Prostate gland (tissue), 2 donors: Measurements from ENCODE around the gene DES. TPM values are rescaled to one million over a fixed set of nuclear protein-coding genes. Genes with fewer than 3 reads are reported as not detected.
"Not testable (repeated sequence)": the region's sequence is repeated elsewhere in the genome, so short reads cannot be mapped to it uniquely, and the experiment has no call there.

Source experiments
- DNase-seq: peaks from one replicate; pipeline ENCODE4 v3.0.0-alpha.2; 2019; ENCODE audit warnings: low spot score
- H3K27ac ChIP-seq, 2 donors: fragments of 200-600 bp; sonication (generic); 2 replicates each; pipeline ENCODE4 v1.5.1; 2017 to 2019
- H3K27me3 ChIP-seq: fragments of 200-600 bp; sonication (generic); replicated peaks from 2 replicates; pipeline ENCODE4 v1.5.1; 2019; ENCODE audit not compliant: insufficient read depth
- H3K36me3 ChIP-seq, 2 donors: fragments of 200-600 bp; sonication (generic); 1 replicate in 1 of 2; 2 replicates in 1 of 2; pipeline versions ENCODE4 v1.5.1 to v1.8.1; 2017 to 2019
- H3K4me1 ChIP-seq: fragments of 200-600 bp; sonication (generic); replicated peaks from 2 replicates; pipeline ENCODE4 v1.5.1; 2019
- H3K4me3 ChIP-seq, 2 donors: fragments of 200-600 bp; sonication (generic); 2 replicates each; pipeline ENCODE4 v1.5.1; 2017 to 2019
- H3K9me3 ChIP-seq: fragments of 200-600 bp; sonication (generic); 2 replicates; pipeline ENCODE4 v1.5.1; 2017
- CTCF ChIP-seq, 4 experiments: fragments of 200-600 bp in 2 of 4; fragments of 450-650 bp in 2 of 4; sonication (generic) in 2 of 4; IDR thresholded peaks; 1 replicate in 3 of 4; 2 replicates in 1 of 4; pipeline ENCODE4 v1.5.1; 2016 to 2019; ENCODE audit warnings: antibody characterized with exemption in 4 of 4, mild to moderate bottlenecking in 2 of 4, moderate library complexity in 2 of 4
- POLR2A ChIP-seq: fragments of 450-650 bp; IDR thresholded peaks from one replicate; pipeline ENCODE4 v1.6.1; 2016; ENCODE audit warnings: antibody characterized with exemption, mild to moderate bottlenecking
- POLR2AphosphoS5 ChIP-seq: sonication (generic); formaldehyde crosslinking; IDR thresholded peaks from one replicate; pipeline ENCODE4 v1.6.1; 2017; ENCODE audit warnings: antibody characterized with exemption
- WGBS: methylation state at CpG from one replicate; pipeline ENCODE4 v1.1.5; 2018; 5-methylcytosine and 5-hydroxymethylcytosine counted together
- intact Hi-C: fragments of 100-400 bp; cut with DNase I; formaldehyde crosslinking; loops from one replicate; pipeline ENCODE4 v1.14.2; 2022
- total RNA-seq, 2 donors: library from RNA; depleted of rRNA; stranded (reverse); fragments of >200 nt; gene quantifications; one replicate each; pipeline ENCODE4 v1.1.0, GENCODE V29; 2016

Gene DES
- total RNA-seq, 2 donors from 2014 or later: 1,584 to 1,742 TPM

- Histone ChIP-seq H3K4me1 (no peaks in the 10 kb centered on the region), H3K27ac (peak overlapping the region; percentile 70 to 72), H3K4me3 (no peak overlapping the region), H3K27me3 (no peaks in the 10 kb centered on the region), H3K36me3 (no peaks in the 10 kb centered on the region), H3K9me3 (no peaks in the 10 kb centered on the region)
- no peak for TF ChIP-seq POLR2AphosphoS5
- no peak for TF ChIP-seq POLR2A
- no peak for TF ChIP-seq CTCF (IDR thresholded peaks at IDR 0.05)
- DNase-seq: no peak
- 82% methylated on average over 7 of the region's 7 CpGs for WGBS
- intact Hi-C loops: loop anchor here (1.0 to 5.0 kb wide), 2 partner anchors 25 to 46 kb away; no protein-coding TSS in a partner anchor
Observed at GRCh38 chr2:219405958-219406860, 12.0 kb upstream of the DES start.

GRCh38 chr2:219406861-219407230, 11.3 kb upstream of the DES start:
- 75% methylated on average over 3 of the region's 3 CpGs for whole genome bisulfite sequencing
- Histone ChIP-seq H3K36me3 (no peaks in the 10 kb centered on the region), H3K27ac (peak overlapping the region; percentile 70 to 72), H3K27me3 (no peaks in the 10 kb centered on the region), H3K9me3 (no peaks in the 10 kb centered on the region), H3K4me1 (no peaks in the 10 kb centered on the region), H3K4me3 (no peak overlapping the region)
- DNase-seq: no peak
- TF ChIP-seq POLR2AphosphoS5: peak; percentile 46
- TF ChIP-seq CTCF (IDR thresholded peaks at IDR 0.05): no peak
- TF ChIP-seq POLR2A: no peak
- intact Hi-C loops: loop anchor here (5.0 kb wide), 1 partner anchor 45 kb away; no protein-coding TSS in a partner anchor

- H3K27ac ChIP-seq: peak overlapping the region; percentile 70 to 72
- not testable (repeated sequence) for H3K4me1 ChIP-seq, DNase-seq, H3K9me3 ChIP-seq, H3K4me3 ChIP-seq, H3K27me3 ChIP-seq, H3K36me3 ChIP-seq
- intact Hi-C loops: loop anchor here (5.0 kb wide), 1 partner anchor 45 kb away; no protein-coding TSS in a partner anchor
- 75% methylated on average over 5 of the region's 5 CpGs for WGBS
Observed at GRCh38 chr2:219407343-219407742, 10.8 kb upstream of the DES start.

- no peak for DNase-seq
- Histone ChIP-seq H3K27ac (peak overlapping the region; percentile 70 to 72), H3K36me3 (no peaks in the 10 kb centered on the region), H3K4me1 (no peaks in the 10 kb centered on the region), H3K27me3 (no peaks in the 10 kb centered on the region), H3K9me3 (no peaks in the 10 kb centered on the region), H3K4me3 (no peak overlapping the region)
- TF ChIP-seq POLR2AphosphoS5: peak; percentile 28
- TF ChIP-seq CTCF (IDR thresholded peaks at IDR 0.05): no peak
- TF ChIP-seq POLR2A: no peak
- 51% methylated on average over 5 of the region's 5 CpGs for WGBS
- intact Hi-C loops: loop anchor here (5.0 kb wide), 1 partner anchor 44 kb away; no protein-coding TSS in a partner anchor
Observed at GRCh38 chr2:219408204-219408603, 10.0 kb upstream of the DES start.

- Histone ChIP-seq H3K27me3 (no peaks in the 10 kb centered on the region), H3K27ac (peak overlapping the region; percentile 70 to 78), H3K36me3 (no peaks in the 10 kb centered on the region), H3K4me1 (no peaks in the 10 kb centered on the region), H3K4me3 (no peak overlapping the region), H3K9me3 (no peaks in the 10 kb centered on the region)
- WGBS: 44% methylated on average over 8 of the region's 8 CpGs
- TF ChIP-seq CTCF (IDR thresholded peaks at IDR 0.05) (no peak), POLR2A (no peak), POLR2AphosphoS5 (no peak)
- no peak for DNase-seq
- intact Hi-C loops: loop anchor here (5.0 kb wide), 1 partner anchor 44 kb away; no protein-coding TSS in a partner anchor
Observed at GRCh38 chr2:219408631-219409030, 9.5 kb upstream of the DES start.
